ENCODE measurements around the gene RPS21.

Gene RPS21

GRCh38 chr20:62410746-62411478 lies 24.0 kb downstream of the RPS21 start:
- TF ChIP-seq CTCF (IDR thresholded peaks at IDR 0.05; ENCODE audit: extremely low read depth, missing control alignments), result no peak
- DNase-seq (ENCODE audit: low spot score), result no peak

GRCh38 chr20:62411479-62412193 lies 24.7 kb downstream of the RPS21 start:
- no peak for DNase-seq (ENCODE audit: low spot score)
- no peak for TF ChIP-seq CTCF (IDR thresholded peaks at IDR 0.05; ENCODE audit: extremely low read depth, missing control alignments)

- DNase-seq (ENCODE audit: low spot score), result no peak
- no peak for TF ChIP-seq CTCF (IDR thresholded peaks at IDR 0.05; ENCODE audit: extremely low read depth, missing control alignments)
Observed at GRCh38 chr20:62412194-62413024, 25.5 kb downstream of the RPS21 start.

GRCh38 chr20:62413025-62413570 lies 26.2 kb downstream of the RPS21 start:
- DNase-seq (ENCODE audit: low spot score), result no peak
- no peak for TF ChIP-seq CTCF (IDR thresholded peaks at IDR 0.05; ENCODE audit: extremely low read depth, missing control alignments)

GRCh38 chr20:62413896-62414481 lies 27.1 kb downstream of the RPS21 start:
- no peak for TF ChIP-seq CTCF (IDR thresholded peaks at IDR 0.05; ENCODE audit: extremely low read depth, missing control alignments)
- DNase-seq (ENCODE audit: low spot score), result no peak

GRCh38 chr20:62415354-62416111 lies 28.6 kb downstream of the RPS21 start:
- no peak for DNase-seq (ENCODE audit: low spot score)
- no peak for TF ChIP-seq CTCF (IDR thresholded peaks at IDR 0.05; ENCODE audit: extremely low read depth, missing control alignments)

Data from GM20000 (cell line).